Fibroblast of skin of right biceps (primary cell): ENCODE measurements around the gene ROPN1.
"Not testable (repeated sequence)": the region's sequence is repeated elsewhere in the genome, so short reads cannot be mapped to it uniquely, and the experiment has no call there.

ENCODE experiments used
- DNase-seq: peaks from one replicate; pipeline ENCODE4 v3.0.0-alpha.2; 2013

Gene ROPN1

GRCh38 chr3:123991730-123992588, at the start of gene ROPN1:
Gene ROPN1, minus strand, starts transcription at chr3:123992124. Its CDS starts 11,643 bp downstream, at chr3:123980481.
- not testable (repeated sequence) for DNase-seq

GRCh38 chr3:124041553-124041952, 49.6 kb upstream of the ROPN1 start:
- DNase-seq = no peak

- peak; percentile 61 for DNase-seq
These were observed 45.4 kb upstream of the ROPN1 start for GRCh38 chr3:124037326-124037725.

- not testable (repeated sequence) for DNase-seq
These were observed 44.3 kb upstream of the ROPN1 start for GRCh38 chr3:124036214-124036613.

GRCh38 chr3:124035463-124036121, 43.7 kb upstream of the ROPN1 start:
- no peak for DNase-seq

- no peak for DNase-seq
These were observed 42.9 kb upstream of the ROPN1 start for GRCh38 chr3:124034844-124035152.

GRCh38 chr3:124034016-124034843, 42.3 kb upstream of the ROPN1 start:
- peak; percentile 53 for DNase-seq

GRCh38 chr3:124033360-124034015, 41.6 kb upstream of the ROPN1 start, which contains the start of gene KALRN:
Gene KALRN, plus strand, starts transcription at chr3:124033369.
- DNase-seq = peak; percentile 21

- DNase-seq = peak; percentile 89
These were observed 41.0 kb upstream of the ROPN1 start for GRCh38 chr3:124032881-124033359.

GRCh38 chr3:124032311-124032880, 40.5 kb upstream of the ROPN1 start:
- DNase-seq = peak; percentile 63

- no peak for DNase-seq
These were observed 34.6 kb upstream of the ROPN1 start for GRCh38 chr3:124026516-124026915.

GRCh38 chr3:124023531-124023930, 31.6 kb upstream of the ROPN1 start:
- DNase-seq = not testable (repeated sequence)

- no peak for DNase-seq
These were observed 27.4 kb upstream of the ROPN1 start for GRCh38 chr3:124019291-124019690.

- DNase-seq = not testable (repeated sequence)
These were observed 25.6 kb upstream of the ROPN1 start for GRCh38 chr3:124017502-124017901.

- peak; percentile 49 for DNase-seq
These were observed 24.6 kb upstream of the ROPN1 start for GRCh38 chr3:124016483-124016882.

GRCh38 chr3:124014366-124014942, 22.5 kb upstream of the ROPN1 start:
- DNase-seq = peak; percentile 17

GRCh38 chr3:124008321-124008720, 16.4 kb upstream of the ROPN1 start:
- peak; percentile 14 for DNase-seq

GRCh38 chr3:124007186-124007585, 15.3 kb upstream of the ROPN1 start:
- DNase-seq = peak; percentile 40

GRCh38 chr3:124002405-124003079, 10.6 kb upstream of the ROPN1 start:
- not testable (repeated sequence) for DNase-seq

- not testable (repeated sequence) for DNase-seq
These were observed 9.4 kb upstream of the ROPN1 start for GRCh38 chr3:124001366-124001765.

GRCh38 chr3:123997543-123997942, 5.6 kb upstream of the ROPN1 start:
- peak; percentile 10 for DNase-seq
